Heart right ventricle (tissue), 16 donors: ENCODE data around the gene ZDHHC22. TPM values are rescaled to one million over a fixed set of nuclear protein-coding genes. Genes with fewer than 3 reads are reported as not detected.

ENCODE experiments used
- ATAC-seq, 8 donors: fragments of 200-7000 bp; cut with Tn5 transposase; one replicate each; pipeline ENCODE4 v1.9.1; 2020; ENCODE audit warnings: mild to moderate bottlenecking in 8 of 8, moderate library complexity in 8 of 8, moderate number of reproducible peaks in 1 of 8
- DNase-seq, 2 donors: peaks; one replicate each; pipeline ENCODE4 v3.0.0-alpha.2; 2020
- H3K27ac ChIP-seq, 10 donors: fragments of 200-600 bp; sonication (generic) in 2 of 10; one replicate each; pipeline versions ENCODE4 v1.5.0 to v1.8.0; 2020 to 2022; ENCODE audit warnings: mild to moderate bottlenecking in 3 of 10
- H3K27me3 ChIP-seq, 7 donors: fragments of 200-600 bp; one replicate each; pipeline ENCODE4 v1.8.0; 2021 to 2022; ENCODE audit warnings: mild to moderate bottlenecking in 2 of 7
- H3K36me3 ChIP-seq, 9 donors: fragments of 200-600 bp; sonication (generic) in 1 of 9; one replicate each; pipeline versions ENCODE4 v1.5.0 to v1.8.0; 2020 to 2022; ENCODE audit warnings: mild to moderate bottlenecking in 2 of 9
- H3K4me1 ChIP-seq, 9 donors: fragments of 200-600 bp; sonication (generic) in 1 of 9; one replicate each; pipeline versions ENCODE4 v1.5.0 to v1.8.0; 2020 to 2022; ENCODE audit warnings: mild to moderate bottlenecking in 4 of 9
- H3K4me3 ChIP-seq, 10 donors: fragments of 200-600 bp; sonication (generic) in 2 of 10; one replicate each; pipeline versions ENCODE4 v1.5.0 to v1.8.0; 2020 to 2022; ENCODE audit warnings: mild to moderate bottlenecking in 7 of 10, moderate library complexity in 2 of 10
- H3K9me3 ChIP-seq, 11 donors: fragments of 200-600 bp in 10 of 11; sonication (generic) in 2 of 11; one replicate each; pipeline versions ENCODE4 v1.5.0 to v1.8.0; 2013 to 2022; ENCODE audit warnings: mild to moderate bottlenecking in 2 of 11, control low read depth in 1 of 11, moderate library complexity in 1 of 11
- WGBS, 2 donors: extraction: QIAGEN DNeasy Blood & Tissue Kit; methylation state at CpG; one replicate each; pipeline ENCODE4 v1.1.7; 2013; ENCODE audit warnings: inconsistent platforms in 1 of 2; 5-methylcytosine and 5-hydroxymethylcytosine counted together
- intact Hi-C, 10 donors: fragments of 100-400 bp; cut with DNase I; formaldehyde crosslinking; loops; one replicate each; pipeline versions ENCODE4 v1.11.1 to v1.14.2; 2022
- polyA plus RNA-seq, 2 donors: library from polyadenylated mRNA; stranded (reverse); fragments of 200-250 nt; gene quantifications; one replicate each; pipeline ENCODE4 v1.2.3, GENCODE V29; 2013
- total RNA-seq, 10 donors: library from RNA; stranded (reverse); fragmentation: NEBNext Ultra II Directional in 3 of 10; extraction: Animal tissue kit (Norgen Biotek cat#: 25700) in 3 of 10; gene quantifications; one replicate each; pipeline versions ENCODE4 v1.2.1 to v1.2.4, GENCODE V29; 2021 to 2023
- TF ChIP-seq, protein P1 (sequence below), 9 donors: fragments of 200-600 bp; sonication (generic) in 2 of 9; IDR thresholded peaks; one replicate each; pipeline versions ENCODE4 v1.5.0 to v1.8.0; 2021 to 2022; ENCODE audit warnings: antibody characterized with exemption in 9 of 9, mild to moderate bottlenecking in 5 of 9, moderate library complexity in 1 of 9
- donor health status: Arrhythmogenic right ventricular cardiomyopathy.
- donor health status: ischemic (EF 13 %, LVEDD 7.1; RV severe dilation, severe dysfunction).
- donor health status: healthy with polysubstance abuse.
- donor health status: DM: no; HTN: yes; CAD: no.
- donor health status: DM: no; HTN: no; CAD: no.
- donor health status: ischemic (EF 25% LVEDD 6.9; RV normal size, moderate dysfunction).
- donor health status: ischemic (EF 25% LVEDD 5.7; RV mildly dilated, moderate dysfunction).
- donor health status: healthy.
- donor health status: DM: yes; HTN: yes; CAD: no.
- donor health status: Ischemic cardiomyopathy.
- donor health status: ischemic (EF 35%, LVEDD 5.7; RV mildly dilated, moderate dysfunction).
- donor health status: nonischemic (EF 11% LVEDD 7.7; RV severe dilation, severe dysfunction).
- donor health status: DM: yes; HTN: yes; CAD: no.
- donor health status: PGD.
- donor health status: ischemic (EF 29% LVEDD 5.4; RV normal size, mild dysfunction).
- donor health status: nonischemic (EF 23%, LVEDD 6.1; RV moderate dilation, normal function).

ZDHHC22 gene
- total and polyA plus RNA-seq, 12 donors = 0.09 TPM; not detected in 11

DNA sequence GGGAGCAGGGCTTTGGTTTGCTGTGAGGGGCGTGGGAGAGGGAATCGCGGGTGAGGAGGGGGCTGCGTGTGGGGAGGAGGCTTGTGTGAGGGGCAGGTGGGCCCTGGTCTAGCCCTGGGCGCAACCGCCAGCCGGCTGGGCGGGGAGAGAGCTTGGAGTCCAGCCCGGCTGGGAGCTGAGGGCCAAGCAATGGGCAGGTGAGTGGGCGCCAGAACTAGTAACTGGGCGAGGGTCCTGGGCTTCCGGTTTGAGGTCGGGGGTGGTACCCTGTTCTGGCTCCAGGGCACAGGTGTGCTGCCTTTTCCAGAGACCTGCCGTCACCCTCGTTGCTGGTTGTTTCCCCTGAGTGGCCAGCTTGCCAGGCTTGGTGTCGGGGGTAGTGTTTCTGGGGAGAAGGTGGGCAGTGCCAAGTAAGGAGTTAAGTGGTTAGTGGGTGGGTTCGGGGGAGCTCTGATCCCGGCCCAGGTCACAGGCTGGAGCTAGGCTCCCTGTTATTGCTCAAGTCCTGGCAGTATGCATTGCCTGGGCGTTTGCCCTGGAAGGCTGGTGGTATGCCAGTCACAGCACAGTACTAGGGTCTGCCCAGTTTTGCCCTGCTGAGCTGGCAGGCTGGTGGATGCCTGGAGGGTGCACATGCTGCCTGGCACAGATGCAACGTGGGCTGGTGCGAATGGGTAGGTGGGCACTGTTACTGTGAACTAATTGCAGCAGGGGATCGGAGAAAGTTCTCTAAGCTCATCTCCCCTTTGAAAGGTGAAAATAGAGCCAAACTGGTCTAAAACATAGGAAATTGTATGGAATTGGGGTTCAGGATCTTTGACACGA lies 42.9 kb downstream of the ZDHHC22 start:
- Histone ChIP-seq H3K4me3 (peak overlapping the region; percentile 53 to 86 (median 73)), H3K4me1 (peaks cover 0 to 70% (median 57%) of the 10 kb centered on the region in 9 donors), H3K27ac (peak overlapping the region; percentile 87 to 99 (median 98)), H3K9me3 (no peaks in the 10 kb centered on the region), H3K36me3 (no peaks in the 10 kb centered on the region), H3K27me3 (no peaks in the 10 kb centered on the region)
- TF ChIP-seq, protein P1, sequence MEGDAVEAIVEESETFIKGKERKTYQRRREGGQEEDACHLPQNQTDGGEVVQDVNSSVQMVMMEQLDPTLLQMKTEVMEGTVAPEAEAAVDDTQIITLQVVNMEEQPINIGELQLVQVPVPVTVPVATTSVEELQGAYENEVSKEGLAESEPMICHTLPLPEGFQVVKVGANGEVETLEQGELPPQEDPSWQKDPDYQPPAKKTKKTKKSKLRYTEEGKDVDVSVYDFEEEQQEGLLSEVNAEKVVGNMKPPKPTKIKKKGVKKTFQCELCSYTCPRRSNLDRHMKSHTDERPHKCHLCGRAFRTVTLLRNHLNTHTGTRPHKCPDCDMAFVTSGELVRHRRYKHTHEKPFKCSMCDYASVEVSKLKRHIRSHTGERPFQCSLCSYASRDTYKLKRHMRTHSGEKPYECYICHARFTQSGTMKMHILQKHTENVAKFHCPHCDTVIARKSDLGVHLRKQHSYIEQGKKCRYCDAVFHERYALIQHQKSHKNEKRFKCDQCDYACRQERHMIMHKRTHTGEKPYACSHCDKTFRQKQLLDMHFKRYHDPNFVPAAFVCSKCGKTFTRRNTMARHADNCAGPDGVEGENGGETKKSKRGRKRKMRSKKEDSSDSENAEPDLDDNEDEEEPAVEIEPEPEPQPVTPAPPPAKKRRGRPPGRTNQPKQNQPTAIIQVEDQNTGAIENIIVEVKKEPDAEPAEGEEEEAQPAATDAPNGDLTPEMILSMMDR (IDR thresholded peaks at IDR 0.05) = no peak
- intact Hi-C loops = loop anchor here in 2 of 10 donors (5.0 to 10.0 kb wide), 2 partner anchors 71 to 384 kb away; partner anchors contain the start of gene IRF2BPL (in 1 of the 2)
- peak; percentile 30 to 76 (median 60) for ATAC-seq
- WGBS, 2 donors = 6 to 7% methylated on average over 23 of the region's 23 CpGs
- peak; percentile 68 to 74 for DNase-seq

DNA sequence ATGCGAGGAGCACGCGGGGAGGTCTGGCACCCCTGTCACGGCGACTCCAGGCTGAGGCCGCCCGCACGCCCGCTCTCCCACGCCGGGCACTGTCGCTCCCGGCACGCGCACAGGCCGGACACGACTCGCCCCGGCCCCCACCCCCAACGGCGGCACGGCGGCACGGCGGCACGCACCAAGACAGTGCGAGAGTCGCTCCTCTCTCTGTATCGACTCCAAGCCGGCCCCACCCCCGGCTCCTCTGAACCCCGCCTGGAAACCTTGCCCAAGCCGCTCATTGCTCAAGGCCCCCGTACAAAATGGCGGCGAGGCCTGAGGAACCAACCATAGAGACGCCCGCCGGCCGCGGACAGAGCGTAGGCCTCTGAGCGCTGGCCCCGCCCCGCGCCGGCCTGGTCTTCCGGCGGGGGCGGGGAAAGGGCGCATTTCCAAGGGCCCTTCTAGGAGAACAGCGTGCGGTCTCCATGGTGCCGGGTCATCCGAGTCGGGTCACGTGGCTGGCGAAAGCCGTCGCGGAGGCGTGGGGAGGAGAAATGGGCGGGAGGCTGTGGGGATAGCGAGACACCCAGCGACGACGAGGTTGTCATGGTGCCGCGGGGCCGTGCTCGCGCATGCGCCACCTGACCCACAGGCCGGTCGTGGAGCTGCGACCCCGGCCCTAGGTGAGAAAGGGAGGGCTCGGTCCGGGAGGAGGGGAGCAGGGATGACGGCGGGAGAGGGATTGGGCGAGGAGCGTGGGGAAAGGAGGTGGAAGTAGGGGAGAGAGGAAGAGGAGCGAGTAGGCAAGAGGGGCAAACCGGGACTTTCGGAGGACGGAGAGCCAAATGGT lies 43.7 kb downstream of the ZDHHC22 start, which contains the start of gene CIPC:
CIPC (plus strand) TSS at position 559 of the 829 bp plus-strand sequence. CDS start 7,451 bp downstream, outside the sequence.
- intact Hi-C loops = loop anchor here in 3 of 10 donors (2.0 to 10.0 kb wide), 3 partner anchors 69 to 383 kb away; partner anchors contain the start of gene IRF2BPL (in 2 of the 3)

DNA sequence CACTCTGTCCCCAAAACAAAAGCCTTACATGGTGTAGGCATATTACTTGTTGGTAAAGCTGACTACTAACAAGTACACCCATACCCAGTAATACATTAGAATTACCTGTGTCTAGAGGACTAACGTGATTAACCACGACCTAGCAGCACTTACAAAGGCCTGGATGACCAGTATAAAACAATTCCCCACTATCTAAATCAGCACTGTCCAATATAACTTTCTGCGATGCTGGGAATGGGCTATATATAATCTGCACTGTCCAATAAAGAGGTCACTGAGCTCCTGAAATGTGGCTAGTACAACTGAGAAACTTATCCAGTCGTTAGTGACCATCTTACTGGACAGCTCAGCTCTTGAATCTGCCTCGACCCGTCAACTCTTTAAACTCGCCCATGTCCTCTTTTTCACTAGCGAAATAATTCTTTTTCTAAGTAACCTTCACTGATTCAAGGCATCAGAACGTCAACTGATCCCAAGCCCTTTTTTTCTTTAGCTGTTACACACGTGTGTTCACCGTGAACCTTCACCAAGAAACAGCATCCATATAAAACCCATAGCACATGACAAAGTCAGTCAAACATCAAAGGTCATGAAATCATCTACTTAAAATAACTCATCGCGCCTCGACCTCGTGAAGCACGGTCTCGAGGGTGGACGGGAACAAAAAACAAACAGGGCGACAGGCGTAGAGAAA lies 44.4 kb downstream of the ZDHHC22 start:
- ATAC-seq (peak in 6 of 8 donors; percentile 1 to 8 (median 4)), DNase-seq (no peak)
- Histone ChIP-seq H3K4me1 (peaks cover 0 to 57% (median 47%) of the 10 kb centered on the region in 9 donors), H3K9me3 (peaks cover 0 to under 1% (median 0%) of the 10 kb centered on the region in 11 donors), H3K27me3 (no peaks in the 10 kb centered on the region), H3K4me3 (peak overlapping the region; percentile 40 to 83 (median 71)), H3K36me3 (no peaks in the 10 kb centered on the region), H3K27ac (peak overlapping the region; percentile 94 to 99 (median 98))
- WGBS, 2 donors = 4% methylated on average over 20 of the region's 20 CpGs
- intact Hi-C loops = loop anchor here in 3 of 10 donors (2.0 to 10.0 kb wide), 3 partner anchors 68 to 382 kb away; partner anchors contain the start of gene IRF2BPL (in 2 of the 3)
- TF ChIP-seq, protein P1 (IDR thresholded peaks at IDR 0.05) = no peak

More for the DNA sequence above, 43.7 kb downstream of the ZDHHC22 start, which contains the start of gene CIPC:
- TF ChIP-seq, protein P1 (IDR thresholded peaks at IDR 0.05) = no peak
- 1% methylated on average over 87 of the region's 87 CpGs for WGBS, 2 donors
- Histone ChIP-seq H3K27me3 (no peaks in the 10 kb centered on the region), H3K4me3 (peak within 1 kb of the TSS; percentile 53 to 86 (median 73)), H3K9me3 (no peaks in the 10 kb centered on the region), H3K36me3 (no peaks in the 10 kb centered on the region), H3K4me1 (peaks cover 0 to 62% (median 49%) of the 10 kb centered on the region in 9 donors), H3K27ac (peak within 1 kb of the TSS; percentile 94 to 99 (median 98))
- ATAC-seq = peak; percentile 94 to 98 (median 96)
- peak; percentile 99 to 100 for DNase-seq
